Lung (tissue), 12 donors: Measurements from ENCODE around the gene HK3. TPM values are rescaled to one million over a fixed set of nuclear protein-coding genes. Genes with fewer than 3 reads are reported as not detected.

Source experiments
- ATAC-seq: fragments of 200-7000 bp; cut with Tn5 transposase; one replicate; pipeline ENCODE4 v1.9.1; 2020; ENCODE audit warnings: moderate number of reproducible peaks; ENCODE audit not compliant: insufficient read depth, low FRiP score
- DNase-seq, 3 donors: peaks; one replicate each; pipeline ENCODE4 v3.0.0-alpha.2; 2013 to 2017
- H3K27ac ChIP-seq, 2 donors: one replicate each; pipeline ENCODE4 v1.5.1; 2013; ENCODE audit warnings: mild to moderate bottlenecking in 2 of 2, moderate library complexity in 2 of 2, control low read depth in 1 of 2, inconsistent platforms in 1 of 2, low read depth in 1 of 2, low read length in 1 of 2
- H3K27me3 ChIP-seq, 3 donors: one replicate each; pipeline ENCODE4 v1.5.1; 2013; ENCODE audit warnings: low read length in 2 of 3; ENCODE audit not compliant: control insufficient read depth in 3 of 3, insufficient read depth in 3 of 3
- H3K36me3 ChIP-seq, 4 donors: one replicate each; pipeline ENCODE4 v1.5.1; 2013; ENCODE audit warnings: low read length in 4 of 4, mild to moderate bottlenecking in 1 of 4, moderate library complexity in 1 of 4; ENCODE audit not compliant: control insufficient read depth in 4 of 4, insufficient read depth in 4 of 4
- H3K4me1 ChIP-seq, 5 donors: one replicate each; pipeline ENCODE4 v1.5.1; 2013; ENCODE audit warnings: low read length in 5 of 5, mild to moderate bottlenecking in 2 of 5, moderate library complexity in 1 of 5; ENCODE audit not compliant: control insufficient read depth in 5 of 5, insufficient read depth in 5 of 5
- H3K4me3 ChIP-seq: one replicate; pipeline ENCODE4 v1.5.1; 2013; ENCODE audit warnings: mild to moderate bottlenecking, control low read depth, moderate library complexity
- H3K9ac ChIP-seq, 2 donors: one replicate each; pipeline ENCODE4 v1.5.1; 2013; ENCODE audit warnings: low read length in 2 of 2, control low read depth in 1 of 2; ENCODE audit not compliant: insufficient read depth in 1 of 2
- H3K9me3 ChIP-seq, 4 donors: one replicate each; pipeline ENCODE4 v1.5.1; 2013; ENCODE audit warnings: low read length in 3 of 4, mild to moderate bottlenecking in 1 of 4, moderate library complexity in 1 of 4; ENCODE audit not compliant: control insufficient read depth in 4 of 4, insufficient read depth in 3 of 4
- WGBS, 2 donors: extraction: QIAGEN DNeasy Blood & Tissue Kit; methylation state at CpG; one replicate each; pipeline ENCODE4 v1.1.7; 2013; 5-methylcytosine and 5-hydroxymethylcytosine counted together
- polyA plus RNA-seq, 2 donors: library from polyadenylated mRNA; stranded (reverse); fragments of 200-250 nt; gene quantifications; one replicate each; pipeline ENCODE4 v1.2.1, GENCODE V29; 2013
- total RNA-seq, 2 donors: library from RNA; depleted of rRNA in 1 of 2; stranded (reverse); fragments of >200 nt in 1 of 2; gene quantifications; one replicate each; pipeline ENCODE4 v1.2.1, GENCODE V29; 2014 to 2021
- TF ChIP-seq, protein P1 (sequence below): IDR thresholded peaks from 2 replicates; pipeline ENCODE4 v1.5.1; 2012; ENCODE audit warnings: mild to moderate bottlenecking; ENCODE audit errors: control extremely low read depth, extremely low read depth
- donor health status: control.
- donor health status: control.
- donor health status: Bipolar disorder and iron deficiency.
- donor health status: healthy.
- donor health status: DM: yes; HTN: yes; CAD: no.

HK3 gene
- total and polyA plus RNA-seq, 4 donors: 9.2 to 260 (median 83.8) TPM

DNA sequence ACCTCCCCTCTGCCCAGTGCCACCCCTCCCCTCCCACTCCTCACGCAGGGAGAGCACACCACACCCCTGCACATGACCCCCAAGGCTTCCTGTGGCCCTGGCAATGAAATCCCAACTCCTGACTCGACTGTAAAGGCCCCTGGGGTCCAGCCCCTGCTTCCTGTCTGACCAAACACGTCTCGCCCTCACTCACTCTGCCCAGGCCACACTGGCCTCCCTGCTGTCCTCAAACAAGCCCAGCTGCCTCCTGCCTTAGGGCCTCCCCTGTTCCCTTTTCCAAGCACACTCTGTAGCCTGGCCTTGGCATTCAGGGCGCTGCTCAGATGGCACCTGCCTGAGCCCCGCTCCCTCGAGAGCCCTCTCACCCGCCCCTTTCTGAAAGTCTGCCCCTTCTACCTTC is 42.4 kb downstream of the HK3 start:
- whole genome bisulfite sequencing, 2 donors: 53 to 58% methylated on average over 8 of the region's 8 CpGs
- H3K4me1 ChIP-seq: no peaks in the 10 kb centered on the region
- no peak overlapping the region for H3K9ac ChIP-seq
- H3K27me3 ChIP-seq: peaks cover 0 to 11% (median 0%) of the 10 kb centered on the region in 3 donors
- TF ChIP-seq, protein P1, sequence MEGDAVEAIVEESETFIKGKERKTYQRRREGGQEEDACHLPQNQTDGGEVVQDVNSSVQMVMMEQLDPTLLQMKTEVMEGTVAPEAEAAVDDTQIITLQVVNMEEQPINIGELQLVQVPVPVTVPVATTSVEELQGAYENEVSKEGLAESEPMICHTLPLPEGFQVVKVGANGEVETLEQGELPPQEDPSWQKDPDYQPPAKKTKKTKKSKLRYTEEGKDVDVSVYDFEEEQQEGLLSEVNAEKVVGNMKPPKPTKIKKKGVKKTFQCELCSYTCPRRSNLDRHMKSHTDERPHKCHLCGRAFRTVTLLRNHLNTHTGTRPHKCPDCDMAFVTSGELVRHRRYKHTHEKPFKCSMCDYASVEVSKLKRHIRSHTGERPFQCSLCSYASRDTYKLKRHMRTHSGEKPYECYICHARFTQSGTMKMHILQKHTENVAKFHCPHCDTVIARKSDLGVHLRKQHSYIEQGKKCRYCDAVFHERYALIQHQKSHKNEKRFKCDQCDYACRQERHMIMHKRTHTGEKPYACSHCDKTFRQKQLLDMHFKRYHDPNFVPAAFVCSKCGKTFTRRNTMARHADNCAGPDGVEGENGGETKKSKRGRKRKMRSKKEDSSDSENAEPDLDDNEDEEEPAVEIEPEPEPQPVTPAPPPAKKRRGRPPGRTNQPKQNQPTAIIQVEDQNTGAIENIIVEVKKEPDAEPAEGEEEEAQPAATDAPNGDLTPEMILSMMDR: no peak
- ATAC-seq (no peak), DNase-seq (no peak)
- no peak overlapping the region for H3K4me3 ChIP-seq
- peaks cover 0 to 2% (median 0%) of the 10 kb centered on the region in 4 donors for H3K9me3 ChIP-seq
- H3K36me3 ChIP-seq: no peaks in the 10 kb centered on the region
- no peak overlapping the region for H3K27ac ChIP-seq

DNA sequence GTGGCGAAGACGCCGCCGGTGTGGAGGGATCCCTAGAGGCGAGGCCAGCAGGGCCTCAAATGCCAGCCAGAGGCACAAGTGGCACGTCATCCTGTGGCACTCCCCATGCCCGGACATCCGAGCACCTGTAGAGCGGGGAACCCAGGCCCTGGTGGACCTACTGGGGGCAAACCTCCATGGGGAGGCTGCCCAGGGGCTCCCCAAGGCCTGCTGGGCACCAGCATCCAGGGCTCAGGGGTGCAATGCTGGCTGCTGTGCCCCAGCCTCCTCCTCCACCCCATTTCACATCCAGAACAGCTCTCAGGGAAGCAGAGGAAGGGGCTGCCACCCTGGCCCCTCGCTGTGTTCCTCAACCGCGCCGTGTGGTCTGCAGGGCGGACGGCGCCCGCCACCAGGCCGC is 43.5 kb downstream of the HK3 start:
- DNase-seq: no peak
- 91 to 96% methylated on average over 18 of the region's 18 CpGs for WGBS, 2 donors
- Histone ChIP-seq H3K9me3 (no peaks in the 10 kb centered on the region), H3K4me1 (no peaks in the 10 kb centered on the region), H3K4me3 (no peak overlapping the region), H3K36me3 (no peaks in the 10 kb centered on the region), H3K9ac (no peak overlapping the region), H3K27ac (no peak overlapping the region), H3K27me3 (peaks cover 0 to 11% (median 2%) of the 10 kb centered on the region in 3 donors)
- TF ChIP-seq, protein P1: no peak
- ATAC-seq: no peak

- H3K9me3 ChIP-seq: no peaks in the 10 kb centered on the region
- H3K27ac ChIP-seq: no peak overlapping the region
- ATAC-seq (no peak), DNase-seq (no peak)
- peaks cover 0 to 11% (median 2%) of the 10 kb centered on the region in 3 donors for H3K27me3 ChIP-seq
- TF ChIP-seq, protein P1: no peak
- no peaks in the 10 kb centered on the region for H3K4me1 ChIP-seq
- H3K4me3 ChIP-seq: no peak overlapping the region
- WGBS, 2 donors: 45 to 70% methylated on average over 8 of the region's 8 CpGs
- H3K9ac ChIP-seq: no peak overlapping the region
- no peaks in the 10 kb centered on the region for H3K36me3 ChIP-seq
Measured at GRCh38 chr5:176854164-176854563, 45.0 kb downstream of the HK3 start.

GRCh38 chr5:176853151-176853778 is 45.9 kb downstream of the HK3 start:
- no peak for DNase-seq
- TF ChIP-seq, protein P1: no peak
- WGBS, 2 donors: 69 to 78% methylated on average over 20 of the region's 20 CpGs
- ATAC-seq: no peak
- no peaks in the 10 kb centered on the region for H3K9me3 ChIP-seq
- H3K27ac ChIP-seq: no peak overlapping the region
- H3K4me3 ChIP-seq: no peak overlapping the region
- no peak overlapping the region for H3K9ac ChIP-seq
- H3K4me1 ChIP-seq: no peaks in the 10 kb centered on the region
- H3K36me3 ChIP-seq: no peaks in the 10 kb centered on the region
- peaks cover 0 to 8% (median 2%) of the 10 kb centered on the region in 3 donors for H3K27me3 ChIP-seq
